ENCODE measurements around the gene MRPS18B.
A peak's percentile ranks its signal among the peaks of the same experiment; 100 is the strongest.

MRPS18B gene

GRCh38 chr6:30610065-30610464 lies 7.6 kb upstream of the MRPS18B start:
- DNase-seq: no peak

GRCh38 chr6:30611150-30611855 lies 6.3 kb upstream of the MRPS18B start:
- no peak for DNase-seq

DNA sequence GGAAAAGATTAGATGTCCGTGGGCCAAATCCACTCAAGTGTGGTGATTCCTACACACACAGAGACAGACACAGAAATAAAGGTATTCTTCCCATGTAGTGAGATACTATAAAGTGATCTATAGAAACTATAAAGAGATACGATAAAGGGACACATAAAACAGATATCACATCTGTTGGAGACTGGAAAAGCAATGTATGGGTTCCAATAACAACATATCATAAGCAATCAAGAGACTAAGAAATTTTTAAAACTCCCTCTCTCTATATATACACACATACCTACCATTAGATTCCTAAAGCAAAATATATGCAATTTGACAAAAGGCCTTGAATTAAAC lies 5.8 kb upstream of the MRPS18B start:
- no peak for DNase-seq

DNA sequence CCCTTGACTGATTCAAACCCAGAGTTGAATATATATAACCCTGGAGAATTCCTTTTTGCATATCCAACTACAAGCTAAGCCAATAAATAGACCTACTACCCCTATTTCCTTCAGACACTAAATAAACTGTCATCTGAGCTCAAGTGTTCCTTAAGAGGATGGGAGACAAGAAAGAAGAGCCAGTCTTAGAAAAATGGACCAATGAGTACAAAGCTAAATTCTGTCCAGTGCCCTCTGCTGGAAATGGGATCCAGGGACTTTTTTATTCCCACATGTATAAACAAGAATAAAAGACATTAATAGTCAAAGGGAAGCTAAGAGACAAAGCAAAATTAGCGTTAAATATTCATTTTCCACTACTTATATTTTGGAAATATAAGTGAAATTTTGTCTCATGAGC lies 5.4 kb upstream of the MRPS18B start:
- no peak for DNase-seq

DNA sequence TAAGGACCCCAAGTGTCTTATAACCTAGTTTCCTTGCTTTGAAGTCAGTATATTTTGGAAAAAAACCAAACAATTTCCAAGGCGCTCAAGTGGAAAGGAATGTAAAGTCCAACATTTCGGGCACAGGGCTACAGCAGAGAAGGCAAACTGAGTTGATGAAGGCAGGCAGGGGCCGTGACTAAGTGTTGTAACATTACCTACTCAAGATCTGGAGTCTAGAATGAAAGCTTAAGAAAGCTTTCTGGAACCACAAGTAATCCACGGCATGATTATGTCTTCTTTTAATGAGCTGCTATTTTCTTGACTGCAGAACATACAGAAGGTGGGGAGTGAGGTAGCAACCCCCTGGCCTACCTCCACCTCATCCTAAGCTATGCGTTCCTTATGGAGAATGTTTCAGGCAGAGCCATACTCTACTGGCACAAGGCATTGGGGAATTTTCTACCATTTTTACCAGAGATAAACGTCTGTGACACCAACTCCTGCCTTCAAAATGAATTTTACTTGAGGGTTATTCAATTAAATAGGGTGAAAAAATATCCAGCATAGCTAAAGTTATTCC lies 4.9 kb upstream of the MRPS18B start:
- DNase-seq: no peak

DNA sequence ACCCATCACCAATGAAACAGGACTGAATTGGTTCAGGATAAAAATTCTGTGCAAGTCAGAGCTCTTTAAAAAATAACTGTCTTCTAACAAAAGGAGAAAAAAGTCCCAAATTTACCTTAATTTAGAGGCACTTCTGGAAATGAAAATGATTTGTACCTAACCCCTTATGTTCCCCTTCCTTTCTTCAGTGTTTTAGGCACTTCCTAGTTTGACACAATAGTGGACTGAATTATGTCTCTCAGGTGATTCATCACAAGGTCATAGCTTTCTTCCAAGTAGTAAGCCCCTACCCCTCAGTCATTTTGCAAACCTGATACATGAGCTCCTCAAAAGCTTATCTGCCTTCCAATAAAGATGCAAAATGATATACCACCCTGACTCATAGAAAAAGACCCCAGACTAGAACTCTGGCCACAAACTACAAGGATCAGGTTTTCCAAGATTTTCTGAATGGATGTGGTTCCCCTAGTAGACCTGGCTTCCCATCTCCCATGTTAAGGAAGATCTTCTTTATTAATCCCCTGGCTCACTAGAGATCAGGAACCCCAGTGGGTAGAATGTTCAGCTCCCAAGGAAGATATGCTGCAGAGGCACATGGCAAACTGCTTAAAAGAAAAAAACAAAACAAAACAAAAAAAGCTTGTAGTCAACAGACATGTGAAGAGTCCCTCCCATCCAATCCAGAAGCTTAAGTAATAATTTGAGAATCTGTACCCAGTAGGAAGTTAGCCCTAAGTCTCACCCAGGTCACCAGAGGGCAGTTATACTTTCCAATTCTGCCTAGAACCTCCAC lies 4.2 kb upstream of the MRPS18B start:
- DNase-seq: no peak

- DNase-seq: no peak
These were observed 3.4 kb upstream of the MRPS18B start for GRCh38 chr6:30614044-30614842.

DNA sequence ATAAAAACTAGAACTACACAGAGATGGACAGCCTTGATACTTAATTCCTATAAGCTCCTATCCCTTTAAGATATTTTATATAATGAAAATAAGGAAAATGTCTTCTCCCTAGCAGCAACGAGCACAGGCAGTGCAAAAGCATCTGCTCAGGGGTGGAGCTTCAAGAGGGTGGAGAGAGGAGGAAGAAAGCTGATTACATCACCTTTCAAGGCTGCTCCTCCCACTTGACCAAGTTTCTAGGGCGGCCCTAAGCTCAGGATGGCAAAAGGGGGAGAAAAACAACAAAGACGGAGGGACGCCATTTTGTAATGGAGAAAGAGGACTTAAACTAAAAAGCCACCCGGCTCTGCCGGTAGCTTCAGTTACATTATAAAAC lies 2.8 kb upstream of the MRPS18B start:
- peak; percentile 88 for DNase-seq

GRCh38 chr6:30615219-30615957 lies 2.3 kb upstream of the MRPS18B start:
- no peak for DNase-seq

DNA sequence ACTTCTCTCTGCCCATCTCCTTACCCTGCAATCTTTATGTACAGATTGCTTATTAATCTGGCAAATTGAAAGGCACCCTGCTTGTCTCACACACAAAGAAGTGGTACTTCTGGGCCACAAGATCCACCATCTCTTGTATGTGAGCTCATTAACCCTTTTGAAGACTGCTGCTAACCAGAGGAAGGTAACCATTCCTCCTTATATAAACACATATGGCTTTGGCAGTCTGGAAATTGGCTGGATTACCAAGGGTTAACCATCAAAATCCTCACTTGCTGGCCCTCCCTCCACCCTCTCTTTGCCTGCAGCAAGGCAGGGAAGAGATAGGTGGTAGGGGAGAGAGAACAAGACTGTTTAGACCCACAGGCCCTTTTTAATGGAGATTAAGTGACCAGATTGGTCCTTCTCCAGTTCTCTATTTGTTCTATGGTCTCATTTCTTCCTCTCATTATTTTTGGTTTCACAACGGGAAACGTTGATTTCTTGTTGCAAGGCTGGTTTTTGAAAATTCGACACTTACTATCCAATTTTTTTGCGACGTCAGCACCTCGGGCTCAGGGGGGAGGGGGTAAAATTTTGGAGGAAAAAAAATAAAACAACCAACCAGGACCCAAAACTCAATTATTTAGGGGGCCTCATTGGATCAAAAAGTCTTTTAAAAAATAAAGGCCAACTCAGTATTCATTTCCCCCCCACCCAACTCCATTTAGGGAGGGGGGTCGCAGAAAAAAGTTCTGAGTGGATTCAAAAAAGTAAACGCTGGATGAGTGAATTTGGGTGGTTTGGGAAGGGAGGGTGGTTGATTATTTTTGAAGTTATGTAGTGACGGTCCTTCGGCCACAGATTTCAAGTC lies 1.5 kb upstream of the MRPS18B start:
- no peak for DNase-seq

DNA sequence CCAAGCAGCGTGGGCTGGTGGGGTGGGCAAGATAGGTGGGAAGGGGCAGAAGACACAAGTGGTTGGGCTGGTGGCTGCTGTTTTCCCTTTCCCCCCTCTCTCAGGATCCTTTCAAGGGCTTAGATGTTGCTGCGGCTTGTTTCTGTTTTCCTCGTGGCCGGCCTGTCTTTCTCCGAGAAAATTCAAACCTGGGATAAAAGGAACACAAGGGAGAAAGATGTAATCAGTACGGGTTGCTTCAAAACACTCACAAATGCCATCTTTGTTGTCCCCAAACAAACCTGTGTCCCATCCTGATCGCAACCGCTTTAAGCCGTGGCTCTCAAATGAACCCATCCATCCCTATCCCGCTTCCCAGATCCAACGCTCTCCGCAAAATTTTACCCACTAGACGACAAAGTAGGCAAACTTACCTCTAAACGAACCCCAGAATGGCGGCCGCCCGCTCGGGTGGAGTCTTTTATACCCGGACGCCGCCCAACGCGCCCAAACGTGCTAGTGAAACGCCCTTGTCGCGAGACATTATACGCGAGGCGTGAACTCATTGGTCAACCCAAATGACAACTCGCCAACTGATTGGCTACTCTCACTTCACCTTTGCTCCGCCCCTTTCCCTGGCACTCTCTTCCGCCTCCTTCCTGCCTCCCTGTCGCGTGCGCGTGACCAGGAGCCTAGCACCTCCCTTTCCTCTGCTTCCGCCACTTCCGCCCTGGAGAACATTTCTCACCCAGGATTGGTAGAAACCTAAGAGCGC lies 652 bp upstream of the MRPS18B start, which contains the start of gene PPP1R10:
Gene PPP1R10, minus strand, starts transcription at position 433 of the 754 bp plus-strand sequence. CDS start 7,299 bp downstream, outside the sequence.
- peak; percentile 97 for DNase-seq

GRCh38 chr6:30618270-30618797 lies 694 bp downstream of the MRPS18B start:
- DNase-seq: no peak

GRCh38 chr6:30619561-30619960 lies 1.9 kb downstream of the MRPS18B start:
- DNase-seq: no peak

DNA sequence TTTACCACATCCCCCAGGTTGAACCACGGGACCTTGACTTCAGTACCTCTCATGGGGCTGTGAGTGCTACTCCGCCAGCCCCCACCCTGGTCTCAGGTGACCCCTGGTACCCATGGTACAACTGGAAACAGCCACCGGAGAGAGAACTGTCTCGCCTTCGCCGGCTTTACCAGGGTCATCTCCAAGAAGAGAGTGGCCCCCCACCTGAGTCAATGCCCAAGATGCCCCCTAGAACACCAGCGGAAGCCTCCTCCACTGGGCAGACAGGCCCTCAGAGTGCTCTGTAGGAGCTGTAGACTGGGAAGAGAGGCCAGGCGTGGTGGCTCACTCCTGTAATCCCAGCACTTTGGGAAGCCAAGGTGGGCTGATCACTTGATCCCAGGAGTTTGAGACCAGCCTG lies 7.9 kb downstream of the MRPS18B start:
- DNase-seq: no peak

- no peak for DNase-seq
These were observed 9.1 kb downstream of the MRPS18B start, which contains the start of gene ATAT1 for GRCh38 chr6:30626484-30627366. Gene ATAT1, plus strand, starts transcription at chr6:30626874.

DNA sequence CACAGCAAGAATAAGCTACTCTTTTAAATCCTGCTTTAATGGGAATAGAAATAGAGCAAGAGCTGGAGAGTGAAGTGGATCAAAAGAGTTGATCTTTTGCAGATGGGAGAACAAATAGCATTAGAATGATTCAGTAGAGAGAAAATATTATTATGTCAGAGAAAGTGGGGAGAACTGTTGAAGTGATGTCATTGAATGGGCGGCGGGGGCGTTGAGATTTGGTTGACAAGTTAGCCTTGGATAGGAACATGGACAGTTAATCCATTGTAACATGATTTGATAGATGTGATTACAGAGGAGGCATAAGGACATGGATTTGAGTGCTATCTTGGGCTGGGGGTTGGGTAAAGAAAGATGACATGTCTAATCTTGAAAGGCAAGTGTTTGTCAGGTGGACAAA lies 18.2 kb downstream of the MRPS18B start:
- DNase-seq: no peak

- no peak for DNase-seq
These were observed 22.8 kb downstream of the MRPS18B start for GRCh38 chr6:30640481-30640880.

- no peak for DNase-seq
These were observed 23.4 kb downstream of the MRPS18B start for GRCh38 chr6:30641048-30641447.

DNA sequence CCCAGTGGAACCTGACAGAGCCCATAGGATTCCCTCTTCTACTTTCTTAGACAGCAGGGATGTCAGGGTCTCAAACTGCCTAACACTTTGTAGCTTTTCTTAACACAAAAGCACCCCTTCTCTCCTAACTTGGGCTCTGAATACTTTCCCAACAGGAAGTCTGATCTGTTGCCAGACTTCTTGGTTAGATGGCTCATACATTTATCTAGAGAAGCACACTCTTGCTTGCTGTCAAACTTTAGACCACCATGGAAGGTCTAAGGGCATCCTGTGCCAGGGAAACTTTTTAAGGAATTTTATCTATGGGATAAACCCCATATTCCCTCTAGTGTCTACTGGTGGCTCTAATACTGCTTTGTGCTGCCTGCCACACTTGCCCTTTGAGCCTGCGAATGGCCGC lies 26.0 kb downstream of the MRPS18B start:
- DNase-seq: no peak
